MM.1S (cell line): Measurements from ENCODE around the gene DDC.

Source experiments
- CTCF ChIP-seq: fragments of 300-600 bp; sonication (generic); IDR thresholded peaks from 2 replicates; pipeline ENCODE4 v1.5.1; 2016; ENCODE audit warnings: antibody characterized with exemption, low read length, mixed read lengths
- EZH2phosphoT487 ChIP-seq: fragments of 300-600 bp; sonication (generic); IDR thresholded peaks from 2 replicates; pipeline ENCODE4 v1.6.1; 2018; ENCODE audit warnings: antibody characterized with exemption, low read length

GRCh38 chr7:50538478-50538877, 26.7 kb downstream of the DDC start:
- TF ChIP-seq CTCF, result no peak
- TF ChIP-seq EZH2phosphoT487, result no peak
